ELF-1 (cell line): ENCODE data around the gene LBH.
"Not testable (repeated sequence)": the region's sequence is repeated elsewhere in the genome, so short reads cannot be mapped to it uniquely, and the experiment has no call there.

Source experiments
- DNase-seq: peaks from one replicate; pipeline ENCODE4 v3.0.0-alpha.2; 2016; ENCODE audit warnings: low read depth, low spot score

Gene LBH

DNA sequence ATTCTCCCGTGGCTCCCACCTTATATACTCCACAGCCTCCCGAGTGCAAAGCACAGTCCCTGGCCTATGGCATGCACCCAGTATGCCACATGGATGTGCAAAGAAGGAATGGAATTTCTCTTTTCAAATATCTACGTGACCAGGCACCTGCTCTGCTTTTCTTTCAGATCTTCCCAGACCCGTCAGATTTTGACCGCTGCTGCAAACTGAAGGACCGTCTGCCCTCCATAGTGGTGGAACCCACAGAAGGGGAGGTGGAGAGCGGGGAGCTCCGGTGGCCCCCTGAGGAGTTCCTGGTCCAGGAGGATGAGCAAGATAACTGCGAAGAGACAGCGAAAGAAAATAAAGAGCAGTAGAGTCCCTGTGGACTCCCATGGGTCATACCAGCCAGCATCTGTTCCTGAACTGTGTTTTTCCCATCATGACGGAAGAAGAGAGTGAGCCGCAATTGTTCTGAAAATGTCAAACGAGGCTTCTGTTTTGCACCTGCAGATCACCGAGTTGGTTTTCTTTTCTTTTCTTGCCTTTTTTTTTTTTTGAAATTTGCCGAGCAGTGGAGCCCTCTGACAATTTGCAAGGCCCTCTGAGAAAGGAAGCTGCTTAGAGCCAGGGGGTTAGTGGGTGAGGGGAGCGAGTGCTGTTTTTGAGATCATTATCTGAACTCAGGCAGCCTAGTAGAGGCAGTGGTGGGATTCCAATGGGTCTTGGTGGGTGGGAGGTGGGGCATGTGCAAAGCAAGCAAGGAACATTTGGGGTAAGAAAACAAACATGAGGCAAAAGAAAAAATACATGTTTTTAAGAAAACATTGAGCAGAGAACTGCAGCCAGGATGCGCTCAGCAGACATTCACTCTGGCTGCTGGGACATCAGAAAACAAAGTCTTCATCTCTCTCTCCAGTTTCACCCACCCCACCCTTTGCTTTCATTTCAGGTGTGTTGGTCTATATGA lies 26.2 kb downstream of the LBH start:
- no peak for DNase-seq

DNA sequence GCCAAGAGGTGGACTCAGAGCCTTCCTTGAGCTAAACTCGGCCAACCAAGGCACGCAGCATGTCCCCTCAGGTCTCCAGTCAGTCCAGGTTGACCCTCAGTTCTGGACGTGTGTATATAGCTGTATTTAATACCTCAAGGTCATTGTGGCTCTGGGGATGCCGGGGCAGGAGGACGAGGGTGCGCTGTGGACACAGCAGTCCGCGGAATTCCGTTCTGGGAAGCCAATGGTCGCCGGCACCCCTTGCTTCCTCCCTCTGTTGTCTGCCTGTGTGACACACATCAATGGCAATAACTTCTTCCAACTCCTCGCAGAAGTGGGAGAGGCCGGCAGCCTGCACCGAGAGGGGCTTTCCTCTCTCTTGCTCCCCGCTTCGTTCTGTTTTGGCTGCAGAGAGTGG lies 27.7 kb downstream of the LBH start:
- no peak for DNase-seq

- DNase-seq: no peak
Measured at GRCh38 chr2:30259827-30260679, 28.7 kb downstream of the LBH start.

GRCh38 chr2:30260941-30261340 lies 29.6 kb downstream of the LBH start:
- DNase-seq: no peak

GRCh38 chr2:30261695-30262211 lies 30.4 kb downstream of the LBH start:
- DNase-seq: no peak

DNA sequence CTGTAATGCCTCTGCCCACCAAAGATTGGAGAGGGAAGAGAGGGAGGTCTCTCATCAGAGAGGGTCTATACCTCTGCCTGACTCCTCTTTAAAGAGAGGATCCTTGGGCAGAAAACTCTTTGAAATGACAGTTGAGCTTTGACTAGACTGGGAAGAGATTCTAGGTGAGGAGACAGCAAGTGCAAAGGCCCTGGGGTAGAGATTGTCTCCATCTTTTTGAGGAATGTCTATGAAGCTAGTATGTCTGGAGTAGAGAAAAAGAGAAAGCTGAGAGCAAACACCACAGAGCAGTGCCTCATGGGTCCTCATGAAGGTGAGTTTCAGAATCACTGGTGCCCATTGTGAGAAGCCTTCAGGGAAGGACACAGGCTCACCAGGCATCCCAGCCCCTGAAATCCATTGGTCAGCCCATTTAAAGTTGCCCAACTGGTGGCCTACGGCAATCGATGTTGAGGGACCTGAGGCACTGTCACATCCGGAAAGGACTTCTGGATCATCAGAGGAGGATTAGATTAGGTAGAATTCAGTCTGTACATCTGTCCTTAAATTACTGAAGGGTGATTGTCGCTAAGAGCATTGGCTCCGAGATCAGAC lies 31.5 kb downstream of the LBH start:
- DNase-seq: no peak

DNA sequence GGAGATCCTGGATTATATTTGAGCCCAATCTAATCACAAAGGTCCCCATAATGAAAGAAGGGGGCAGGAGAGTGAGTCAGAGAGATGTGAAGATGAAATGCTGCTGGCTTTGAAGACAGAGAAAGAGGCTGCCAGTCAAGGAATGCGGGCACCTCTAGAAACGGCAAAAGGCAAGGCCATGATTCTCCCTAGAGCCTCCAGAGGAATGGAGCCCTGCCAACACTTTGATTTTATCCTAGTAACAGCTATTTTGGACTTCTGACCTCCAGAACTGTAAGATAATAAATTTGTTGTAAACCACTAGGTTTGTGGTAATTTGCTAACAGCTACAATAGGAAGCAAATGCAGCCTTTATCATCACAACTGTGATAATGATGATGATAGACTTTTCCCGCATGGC lies 32.9 kb downstream of the LBH start:
- DNase-seq: no peak

- DNase-seq: no peak
Measured at GRCh38 chr2:30265052-30266015, 34.0 kb downstream of the LBH start.

DNA sequence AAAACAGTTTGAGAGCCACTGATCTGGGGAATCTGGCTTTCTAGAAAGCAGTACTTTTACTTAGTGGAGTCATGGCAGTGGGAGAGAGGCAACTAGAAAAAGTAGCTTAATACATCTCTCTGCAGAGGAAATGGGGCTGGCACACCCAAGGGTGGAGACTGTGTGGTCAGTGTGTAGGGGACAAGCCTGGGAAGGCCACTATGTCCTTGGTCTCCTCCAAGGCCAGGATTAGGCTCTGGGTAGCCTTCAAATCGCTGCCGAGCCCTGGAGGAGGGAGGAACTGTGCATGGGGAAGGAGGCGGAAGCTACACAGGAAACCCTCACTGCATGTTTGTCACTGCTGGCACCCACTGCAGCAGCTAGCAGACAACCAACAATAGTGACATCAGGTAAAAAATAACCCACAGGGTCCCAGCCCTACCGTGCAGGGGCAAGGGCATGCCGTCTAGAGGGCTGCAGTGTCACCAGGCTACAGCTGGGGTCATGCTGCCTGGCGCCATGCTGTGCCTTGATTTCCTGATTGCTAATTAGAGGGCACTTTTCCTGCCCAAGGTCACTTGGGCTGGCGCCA lies 34.8 kb downstream of the LBH start:
- DNase-seq: no peak

DNA sequence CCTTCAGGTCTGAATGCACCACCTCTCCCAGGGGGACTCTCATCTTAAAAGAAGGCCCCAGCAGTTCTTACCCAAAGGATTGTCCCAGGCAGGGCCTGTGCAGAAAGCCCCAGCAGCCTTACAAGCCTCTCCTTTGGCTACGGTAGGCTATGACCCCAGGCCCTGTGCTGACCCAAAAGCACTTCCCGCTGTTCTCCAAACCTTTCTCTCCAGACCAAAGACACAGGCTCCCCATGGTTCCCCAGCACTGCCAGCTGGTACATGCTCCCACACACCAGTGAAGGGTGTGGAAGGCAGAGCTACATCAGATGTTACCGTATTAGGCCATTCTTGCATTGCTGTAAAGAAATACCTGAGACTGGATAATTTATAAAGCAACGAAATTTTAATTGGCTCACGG lies 35.4 kb downstream of the LBH start:
- no peak for DNase-seq

GRCh38 chr2:30267161-30267975 lies 36.0 kb downstream of the LBH start:
- no peak for DNase-seq

- no peak for DNase-seq
Measured at GRCh38 chr2:30268296-30268871, 37.0 kb downstream of the LBH start.

DNA sequence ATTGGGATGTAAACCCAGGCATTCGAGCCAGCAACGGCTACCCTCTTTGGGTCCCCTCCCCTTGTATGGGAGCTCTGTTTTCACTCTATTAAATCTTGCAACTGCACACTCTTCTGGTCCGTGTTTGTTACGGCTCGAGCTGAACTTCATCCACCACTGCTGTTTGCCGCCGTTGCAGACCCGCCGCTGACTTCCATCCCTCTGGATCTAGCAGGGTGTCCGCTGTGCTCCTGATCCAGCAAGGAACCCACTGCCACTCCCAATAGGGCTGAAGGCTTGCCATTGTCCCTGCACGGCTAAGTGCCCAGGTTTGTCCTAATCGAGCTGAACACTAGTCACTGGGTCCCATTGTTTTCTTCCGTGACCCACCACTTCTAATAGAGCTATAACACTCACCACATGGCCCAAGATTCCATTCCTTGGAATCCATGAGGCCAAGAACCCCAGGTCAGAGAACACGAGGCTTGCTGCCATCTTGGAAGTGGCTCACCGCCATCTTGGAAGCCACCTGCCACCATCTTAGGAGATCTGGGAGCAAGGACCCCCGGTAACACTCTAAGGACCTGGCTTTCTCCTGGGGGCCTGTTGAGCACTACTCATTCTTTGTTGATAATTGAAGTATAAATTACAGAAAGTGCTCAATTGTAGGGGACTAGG lies 37.9 kb downstream of the LBH start:
- not testable (repeated sequence) for DNase-seq

DNA sequence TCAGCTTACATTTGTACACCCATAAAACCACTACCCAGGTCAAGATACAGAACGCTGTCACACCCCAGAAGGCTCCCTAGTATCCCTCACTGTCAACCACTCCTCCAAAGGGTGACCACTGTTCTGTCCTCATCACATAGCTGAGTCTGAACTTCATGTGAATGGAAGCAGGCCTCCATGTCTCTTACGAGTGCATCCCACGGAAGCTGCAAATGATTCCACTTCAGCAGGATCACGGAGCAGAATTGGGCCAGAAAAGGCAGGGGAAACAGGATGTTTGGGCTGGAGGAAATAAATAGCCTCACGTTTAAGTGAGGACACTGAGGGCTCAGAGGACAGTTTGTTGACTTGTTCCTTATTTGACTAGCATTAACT lies 38.4 kb downstream of the LBH start:
- DNase-seq: no peak

DNA sequence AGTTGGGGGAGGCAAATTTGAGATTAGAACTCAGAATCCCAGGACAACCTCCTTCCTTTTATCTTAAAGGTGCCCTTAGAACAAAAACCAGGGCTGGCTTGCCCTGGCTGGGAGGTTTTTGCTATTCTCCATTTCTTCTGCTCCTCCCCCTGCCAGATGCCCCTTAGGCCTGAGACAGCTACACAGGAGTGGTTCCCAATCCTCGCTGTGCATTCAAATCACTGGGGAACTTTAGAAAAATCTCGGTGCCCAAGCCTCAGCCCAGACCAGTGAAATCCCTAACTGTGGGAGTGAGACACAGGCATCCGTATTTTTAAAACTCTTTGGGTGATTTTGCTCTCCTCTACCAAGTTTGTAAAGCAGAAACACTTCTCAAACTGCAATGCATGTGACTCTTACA lies 38.8 kb downstream of the LBH start:
- DNase-seq: no peak

- DNase-seq: no peak
Measured at GRCh38 chr2:30271301-30271700, 40.0 kb downstream of the LBH start.

DNA sequence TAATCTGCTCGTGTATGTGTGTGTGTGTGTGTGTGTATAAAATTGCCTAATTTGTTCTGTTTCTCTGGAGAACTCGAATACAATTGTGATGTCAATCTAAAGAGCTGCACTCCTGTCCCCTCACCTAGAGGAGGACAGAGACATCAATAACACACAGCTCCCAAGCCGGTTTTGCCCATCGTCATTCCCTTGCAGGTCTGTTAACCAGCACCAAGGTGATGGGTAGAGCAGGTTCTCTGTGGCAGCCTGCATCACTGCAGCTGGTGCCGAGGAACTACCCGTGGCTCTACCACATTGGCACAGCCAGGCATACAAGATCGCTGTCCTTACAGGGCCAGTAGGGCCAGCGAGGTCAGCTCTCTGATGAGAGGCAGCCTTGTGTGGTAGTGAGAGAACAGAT lies 41.0 kb downstream of the LBH start:
- DNase-seq: no peak

GRCh38 chr2:30272761-30273573 lies 41.6 kb downstream of the LBH start:
- DNase-seq: no peak
